Sigmoid colon (tissue), 4 donors: ENCODE results near the gene SHISAL1.

Source experiments
- CTCF ChIP-seq, 4 experiments: fragments of 450-650 bp in 3 of 4; fragments of 200-600 bp in 1 of 4; IDR thresholded peaks; one replicate each; pipeline ENCODE4 v1.5.1; 2016 to 2019; ENCODE audit warnings: antibody characterized with exemption in 4 of 4, mild to moderate bottlenecking in 3 of 4, moderate library complexity in 2 of 4
- EP300 ChIP-seq, 4 donors: sonication (generic); formaldehyde crosslinking; IDR thresholded peaks; one replicate each; pipeline ENCODE4 v1.6.1; 2017; ENCODE audit warnings: antibody characterized with exemption in 4 of 4
- POLR2A ChIP-seq, 2 donors: fragments of 450-650 bp; IDR thresholded peaks; one replicate each; pipeline ENCODE4 v1.6.1; 2016; ENCODE audit warnings: antibody characterized with exemption in 2 of 2, mild to moderate bottlenecking in 2 of 2, moderate library complexity in 2 of 2
- POLR2AphosphoS5 ChIP-seq, 4 donors: sonication (generic); formaldehyde crosslinking; IDR thresholded peaks; one replicate each; pipeline ENCODE4 v1.6.1; 2017; ENCODE audit warnings: antibody characterized with exemption in 4 of 4

- TF ChIP-seq POLR2AphosphoS5 (IDR thresholded peaks at IDR 0.05) (no peak), CTCF (IDR thresholded peaks at IDR 0.05) (no peak), POLR2A (IDR thresholded peaks at IDR 0.05) (no peak), EP300 (IDR thresholded peaks at IDR 0.05) (no peak)
Measured at GRCh38 chr22:44247923-44248892, 64.5 kb downstream of the SHISAL1 start.
